K562 (cell line): ENCODE data around the gene PLCB1.

Experiments
- CHD4 ChIP-seq: fragments of 200-600 bp; sonication (generic); IDR thresholded peaks from 3 replicates; pipeline ENCODE4 v1.6.1; 2012; ENCODE audit warnings: low read depth, mild to moderate bottlenecking, mixed read lengths, low read length, inconsistent platforms; ENCODE audit not compliant: insufficient read depth, insufficient replicate concordance, poor library complexity, severe bottlenecking
- EZH2 ChIP-seq: IDR thresholded peaks from 2 replicates; pipeline ENCODE4 v1.6.1; 2012; ENCODE audit warnings: low read depth, mild to moderate bottlenecking, inconsistent platforms, low read length, borderline replicate concordance
- IRF2 ChIP-seq: sonication (generic); formaldehyde crosslinking; IDR thresholded peaks from 2 replicates; pipeline ENCODE4 v1.8.1; 2022; ENCODE audit warnings: mild to moderate bottlenecking, missing genetic modification reagents
- MAFG ChIP-seq: fragments of 450-650 bp; conservative IDR thresholded peaks from 2 replicates; pipeline ENCODE4 v1.6.1; 2016; ENCODE audit warnings: missing genetic modification characterization, missing compliant biosample characterization
- TEAD2 ChIP-seq: fragments of 450-650 bp; IDR thresholded peaks from 2 replicates; pipeline ENCODE4 v1.6.1; 2016; ENCODE audit warnings: missing genetic modification characterization, control low read depth, missing compliant biosample characterization
- TRIM24 ChIP-seq, 2 experiments: fragments of 450-650 bp; IDR thresholded peaks; 2 replicates each; pipeline ENCODE4 v1.6.1; 2016
- ZNF165 ChIP-seq: fragments of 250-450 bp; sonication (Bioruptor Pico); IDR thresholded peaks from 2 replicates; pipeline ENCODE4 v1.4.0; 2020; ENCODE audit warnings: borderline replicate concordance
- ZNF764 ChIP-seq: fragments of 250-450 bp; sonication (Bioruptor Pico); IDR thresholded peaks from 2 replicates; pipeline ENCODE4 v1.4.0; 2020; ENCODE audit warnings: low read depth, mild to moderate bottlenecking, moderate library complexity
- TF ChIP-seq, protein P1 (sequence below): sonication (generic); formaldehyde crosslinking; IDR thresholded peaks from 2 replicates; pipeline ENCODE4 v1.8.1; 2023; ENCODE audit warnings: mild to moderate bottlenecking, missing genetic modification reagents, moderate library complexity
- TF ChIP-seq, protein P2 (sequence below), 2 experiments: fragments of 450-650 bp; formaldehyde crosslinking in 1 of 2; IDR thresholded peaks; 2 replicates each; pipeline versions ENCODE4 v1.4.0 to v1.6.1; 2014 to 2020; ENCODE audit warnings: mild to moderate bottlenecking in 2 of 2, borderline replicate concordance in 1 of 2, low read depth in 1 of 2
- TF ChIP-seq, protein P3 (sequence below), 3 experiments: IDR thresholded peaks in 2 of 3; conservative IDR thresholded peaks in 1 of 3; 2 replicates each; pipeline ENCODE4 v1.5.1; 2011 to 2012; ENCODE audit warnings: low read length in 3 of 3, mild to moderate bottlenecking in 3 of 3, control low read depth in 2 of 3, improper control_type of control experiment in 1 of 3, inconsistent platforms in 1 of 3, low read depth in 1 of 3, mixed read lengths in 1 of 3, moderate library complexity in 1 of 3; ENCODE audit not compliant: insufficient read depth in 2 of 3

DNA sequence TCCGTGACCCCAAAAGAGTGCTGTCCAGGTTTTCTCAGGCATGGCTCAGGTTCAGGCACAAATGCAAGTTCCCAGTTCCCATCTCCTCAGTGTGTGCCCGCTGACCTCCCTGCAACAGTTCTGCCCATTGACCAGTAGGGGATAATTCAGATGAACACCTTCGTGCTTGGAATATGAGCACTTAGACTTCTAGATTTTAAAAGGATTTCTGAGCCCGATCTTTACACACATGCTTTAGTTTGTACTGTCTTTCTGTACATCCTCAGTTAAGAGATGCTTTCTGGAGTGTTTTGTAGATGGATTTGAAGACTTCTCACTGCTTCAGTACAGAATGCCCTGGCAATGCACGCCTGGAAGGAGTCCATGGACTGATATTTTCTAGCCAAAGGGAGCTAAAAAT is 697.2 kb downstream of the PLCB1 start:
- TF ChIP-seq ZNF764, result no peak
- no peak for TF ChIP-seq IRF2
- no peak for TF ChIP-seq TEAD2 (tag)
- no peak for TF ChIP-seq MAFG
- TF ChIP-seq, protein P1, sequence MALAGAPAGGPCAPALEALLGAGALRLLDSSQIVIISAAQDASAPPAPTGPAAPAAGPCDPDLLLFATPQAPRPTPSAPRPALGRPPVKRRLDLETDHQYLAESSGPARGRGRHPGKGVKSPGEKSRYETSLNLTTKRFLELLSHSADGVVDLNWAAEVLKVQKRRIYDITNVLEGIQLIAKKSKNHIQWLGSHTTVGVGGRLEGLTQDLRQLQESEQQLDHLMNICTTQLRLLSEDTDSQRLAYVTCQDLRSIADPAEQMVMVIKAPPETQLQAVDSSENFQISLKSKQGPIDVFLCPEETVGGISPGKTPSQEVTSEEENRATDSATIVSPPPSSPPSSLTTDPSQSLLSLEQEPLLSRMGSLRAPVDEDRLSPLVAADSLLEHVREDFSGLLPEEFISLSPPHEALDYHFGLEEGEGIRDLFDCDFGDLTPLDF, result no peak
- TF ChIP-seq, protein P2, sequence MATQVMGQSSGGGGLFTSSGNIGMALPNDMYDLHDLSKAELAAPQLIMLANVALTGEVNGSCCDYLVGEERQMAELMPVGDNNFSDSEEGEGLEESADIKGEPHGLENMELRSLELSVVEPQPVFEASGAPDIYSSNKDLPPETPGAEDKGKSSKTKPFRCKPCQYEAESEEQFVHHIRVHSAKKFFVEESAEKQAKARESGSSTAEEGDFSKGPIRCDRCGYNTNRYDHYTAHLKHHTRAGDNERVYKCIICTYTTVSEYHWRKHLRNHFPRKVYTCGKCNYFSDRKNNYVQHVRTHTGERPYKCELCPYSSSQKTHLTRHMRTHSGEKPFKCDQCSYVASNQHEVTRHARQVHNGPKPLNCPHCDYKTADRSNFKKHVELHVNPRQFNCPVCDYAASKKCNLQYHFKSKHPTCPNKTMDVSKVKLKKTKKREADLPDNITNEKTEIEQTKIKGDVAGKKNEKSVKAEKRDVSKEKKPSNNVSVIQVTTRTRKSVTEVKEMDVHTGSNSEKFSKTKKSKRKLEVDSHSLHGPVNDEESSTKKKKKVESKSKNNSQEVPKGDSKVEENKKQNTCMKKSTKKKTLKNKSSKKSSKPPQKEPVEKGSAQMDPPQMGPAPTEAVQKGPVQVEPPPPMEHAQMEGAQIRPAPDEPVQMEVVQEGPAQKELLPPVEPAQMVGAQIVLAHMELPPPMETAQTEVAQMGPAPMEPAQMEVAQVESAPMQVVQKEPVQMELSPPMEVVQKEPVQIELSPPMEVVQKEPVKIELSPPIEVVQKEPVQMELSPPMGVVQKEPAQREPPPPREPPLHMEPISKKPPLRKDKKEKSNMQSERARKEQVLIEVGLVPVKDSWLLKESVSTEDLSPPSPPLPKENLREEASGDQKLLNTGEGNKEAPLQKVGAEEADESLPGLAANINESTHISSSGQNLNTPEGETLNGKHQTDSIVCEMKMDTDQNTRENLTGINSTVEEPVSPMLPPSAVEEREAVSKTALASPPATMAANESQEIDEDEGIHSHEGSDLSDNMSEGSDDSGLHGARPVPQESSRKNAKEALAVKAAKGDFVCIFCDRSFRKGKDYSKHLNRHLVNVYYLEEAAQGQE (IDR thresholded peaks at IDR 0.05; ENCODE audit: borderline replicate concordance), result no peak
- TF ChIP-seq, protein P2 (CRISPR knock-in tag; IDR thresholded peaks at IDR 0.05; ENCODE audit: low read depth), result no peak
- TF ChIP-seq, protein P3, sequence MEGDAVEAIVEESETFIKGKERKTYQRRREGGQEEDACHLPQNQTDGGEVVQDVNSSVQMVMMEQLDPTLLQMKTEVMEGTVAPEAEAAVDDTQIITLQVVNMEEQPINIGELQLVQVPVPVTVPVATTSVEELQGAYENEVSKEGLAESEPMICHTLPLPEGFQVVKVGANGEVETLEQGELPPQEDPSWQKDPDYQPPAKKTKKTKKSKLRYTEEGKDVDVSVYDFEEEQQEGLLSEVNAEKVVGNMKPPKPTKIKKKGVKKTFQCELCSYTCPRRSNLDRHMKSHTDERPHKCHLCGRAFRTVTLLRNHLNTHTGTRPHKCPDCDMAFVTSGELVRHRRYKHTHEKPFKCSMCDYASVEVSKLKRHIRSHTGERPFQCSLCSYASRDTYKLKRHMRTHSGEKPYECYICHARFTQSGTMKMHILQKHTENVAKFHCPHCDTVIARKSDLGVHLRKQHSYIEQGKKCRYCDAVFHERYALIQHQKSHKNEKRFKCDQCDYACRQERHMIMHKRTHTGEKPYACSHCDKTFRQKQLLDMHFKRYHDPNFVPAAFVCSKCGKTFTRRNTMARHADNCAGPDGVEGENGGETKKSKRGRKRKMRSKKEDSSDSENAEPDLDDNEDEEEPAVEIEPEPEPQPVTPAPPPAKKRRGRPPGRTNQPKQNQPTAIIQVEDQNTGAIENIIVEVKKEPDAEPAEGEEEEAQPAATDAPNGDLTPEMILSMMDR (IDR thresholded peaks at IDR 0.05 in 2 of 3, conservative IDR thresholded peaks at IDR 0.05 in 1 of 3; ENCODE audit: insufficient read depth in 2 of 3, low read depth in 1 of 3, low read length in 3 of 3), result no peak; a peak in 1 of 6 replicates
- no peak for TF ChIP-seq EZH2
- no peak for TF ChIP-seq ZNF165 (CRISPR knock-in tag)
- no peak for TF ChIP-seq TRIM24 (IDR thresholded peaks at IDR 0.05)
- no peak for TF ChIP-seq CHD4
